ENCODE results near the gene EIF4G1. TPM values are rescaled to one million over a fixed set of nuclear protein-coding genes. Genes with fewer than 3 reads are reported as not detected.

The EIF4G1 gene
- total RNA-seq, 1 experiment from 2014 or later = 496 TPM

DNA sequence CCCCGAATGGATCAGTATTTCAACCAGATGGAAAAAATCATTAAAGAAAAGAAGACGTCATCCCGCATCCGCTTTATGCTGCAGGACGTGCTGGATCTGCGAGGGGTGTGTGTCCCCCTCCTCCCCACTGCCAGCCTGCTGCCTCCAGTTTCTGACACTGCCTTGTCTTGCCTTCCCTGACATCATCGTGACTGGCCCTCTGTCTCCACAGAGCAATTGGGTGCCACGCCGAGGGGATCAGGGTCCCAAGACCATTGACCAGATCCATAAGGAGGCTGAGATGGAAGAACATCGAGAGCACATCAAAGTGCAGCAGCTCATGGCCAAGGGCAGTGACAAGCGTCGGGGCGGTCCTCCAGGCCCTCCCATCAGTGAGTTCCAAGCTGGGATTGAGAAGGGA, 10.9 kb downstream of the EIF4G1 start (continued):
- TF ChIP-seq CEBPB (IDR thresholded peaks at IDR 0.05; ENCODE audit: low read depth) (no peak), TCF7L2 (IDR thresholded peaks at IDR 0.05; ENCODE audit: borderline replicate concordance, extremely low read depth, insufficient read depth, insufficient read length) (no peak), ZNF274 (IDR thresholded peaks at IDR 0.05; ENCODE audit: low read depth, low read length) (no peak), POLR2AphosphoS5 (IDR thresholded peaks at IDR 0.05; ENCODE audit: low read depth, low read length) (no peak), JUND (IDR thresholded peaks at IDR 0.05) (no peak)
- TF ChIP-seq, protein P1, sequence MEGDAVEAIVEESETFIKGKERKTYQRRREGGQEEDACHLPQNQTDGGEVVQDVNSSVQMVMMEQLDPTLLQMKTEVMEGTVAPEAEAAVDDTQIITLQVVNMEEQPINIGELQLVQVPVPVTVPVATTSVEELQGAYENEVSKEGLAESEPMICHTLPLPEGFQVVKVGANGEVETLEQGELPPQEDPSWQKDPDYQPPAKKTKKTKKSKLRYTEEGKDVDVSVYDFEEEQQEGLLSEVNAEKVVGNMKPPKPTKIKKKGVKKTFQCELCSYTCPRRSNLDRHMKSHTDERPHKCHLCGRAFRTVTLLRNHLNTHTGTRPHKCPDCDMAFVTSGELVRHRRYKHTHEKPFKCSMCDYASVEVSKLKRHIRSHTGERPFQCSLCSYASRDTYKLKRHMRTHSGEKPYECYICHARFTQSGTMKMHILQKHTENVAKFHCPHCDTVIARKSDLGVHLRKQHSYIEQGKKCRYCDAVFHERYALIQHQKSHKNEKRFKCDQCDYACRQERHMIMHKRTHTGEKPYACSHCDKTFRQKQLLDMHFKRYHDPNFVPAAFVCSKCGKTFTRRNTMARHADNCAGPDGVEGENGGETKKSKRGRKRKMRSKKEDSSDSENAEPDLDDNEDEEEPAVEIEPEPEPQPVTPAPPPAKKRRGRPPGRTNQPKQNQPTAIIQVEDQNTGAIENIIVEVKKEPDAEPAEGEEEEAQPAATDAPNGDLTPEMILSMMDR (IDR thresholded peaks at IDR 0.05 in 2 of 3, conservative IDR thresholded peaks at IDR 0.05 in 1 of 3; ENCODE audit: borderline replicate concordance in 1 of 3, insufficient read depth in 1 of 3, low read depth in 2 of 3, low read length in 2 of 3) = no peak
- TF ChIP-seq, protein P2, sequence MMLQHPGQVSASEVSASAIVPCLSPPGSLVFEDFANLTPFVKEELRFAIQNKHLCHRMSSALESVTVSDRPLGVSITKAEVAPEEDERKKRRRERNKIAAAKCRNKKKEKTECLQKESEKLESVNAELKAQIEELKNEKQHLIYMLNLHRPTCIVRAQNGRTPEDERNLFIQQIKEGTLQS (IDR thresholded peaks at IDR 0.05) = no peak

DNA sequence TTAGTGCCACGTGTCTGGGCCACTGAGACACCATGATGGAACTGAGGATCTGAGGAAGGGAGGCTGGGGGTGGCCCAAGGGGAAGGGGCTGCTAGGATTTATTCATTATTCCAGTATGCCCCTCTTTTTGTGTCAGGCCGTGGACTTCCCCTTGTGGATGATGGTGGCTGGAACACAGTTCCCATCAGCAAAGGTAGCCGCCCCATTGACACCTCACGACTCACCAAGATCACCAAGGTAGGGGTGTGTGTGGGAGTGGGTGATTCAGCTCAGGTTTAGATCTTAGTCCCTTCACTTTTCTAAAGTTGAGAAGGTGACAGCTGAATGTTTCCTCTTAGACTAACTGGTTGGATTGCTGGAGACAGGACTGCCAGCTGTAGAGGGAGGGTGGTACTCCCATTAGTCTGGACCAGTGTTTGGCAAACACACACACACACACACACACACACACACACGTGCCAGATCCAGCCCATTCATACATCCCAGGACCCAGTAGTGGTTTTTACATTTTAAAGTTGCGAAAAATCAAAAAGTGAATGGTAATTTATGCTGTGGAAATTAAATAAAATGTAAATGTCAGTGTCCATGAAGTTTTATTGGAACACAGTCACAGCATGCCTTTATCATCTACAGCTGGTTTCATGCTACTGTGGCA, 11.4 kb downstream of the EIF4G1 start:
- peaks cover 87 to 97% of the 10 kb centered on the region in 2 experiments for H3K36me3 ChIP-seq (ENCODE audit: control insufficient read depth in 1 of 2, insufficient read depth in 2 of 2, low read length in 2 of 2)
- no peaks in the 10 kb centered on the region for H3K9me3 ChIP-seq (ENCODE audit: control insufficient read depth in 1 of 2, insufficient read depth in 1 of 2, low read depth in 1 of 2, low read length in 2 of 2)
- H3K27me3 ChIP-seq (ENCODE audit: insufficient read depth, low read length) = no peaks in the 10 kb centered on the region
- H3K9ac ChIP-seq (ENCODE audit: low read length) = no peak overlapping the region
- no peak overlapping the region for H3K27ac ChIP-seq (ENCODE audit: low read depth, low read length)
- TF ChIP-seq ZNF274 (IDR thresholded peaks at IDR 0.05; ENCODE audit: low read depth, low read length) = no peak
- no peak for TF ChIP-seq SP1 (IDR thresholded peaks at IDR 0.05; ENCODE audit: low read depth)
- TF ChIP-seq, protein P1 (IDR thresholded peaks at IDR 0.05 in 2 of 3, conservative IDR thresholded peaks at IDR 0.05 in 1 of 3; ENCODE audit: borderline replicate concordance in 1 of 3, insufficient read depth in 1 of 3, low read depth in 2 of 3, low read length in 2 of 3) = no peak
- no peak for TF ChIP-seq JUND (IDR thresholded peaks at IDR 0.05)
- no peak for TF ChIP-seq ZFX (IDR thresholded peaks at IDR 0.05)
- no peak for TF ChIP-seq EZH2phosphoT487 (IDR thresholded peaks at IDR 0.05; ENCODE audit: borderline replicate concordance)
- no peak for TF ChIP-seq EZH2 (IDR thresholded peaks at IDR 0.05)
- TF ChIP-seq POLR2A (IDR thresholded peaks at IDR 0.05; ENCODE audit: borderline replicate concordance, extremely low read depth, insufficient read depth, insufficient read length) = no peak
- no peak for ATAC-seq
- no peaks in the 10 kb centered on the region for H3K9me2 ChIP-seq (ENCODE audit: insufficient read depth)
- peaks cover 0 to 7% of the 10 kb centered on the region in 2 experiments; a peak in 2 of 4 replicates for H3K4me1 ChIP-seq (ENCODE audit: control insufficient read depth in 1 of 2, insufficient read depth in 2 of 2, low read length in 2 of 2)
- no peak for DNase-seq (ENCODE audit: low read depth, low spot score)
- no TSS peak for BruUV-seq (replicated peaks)
- RAD21 ChIA-PET (ENCODE audit: low non-redundant PET in 1 of 2, low total read pairs in 2 of 2, uncharacterized antibody in 2 of 2, unreplicated experiment in 2 of 2) = interaction anchor here in 1 of 2 experiments (0.6 kb wide), 1 partner anchor 430 kb away, joined by 4 read pairs; no protein-coding TSS in a partner anchor
- POLR2A ChIA-PET = no interaction called here
- H3K79me2 ChIP-seq (ENCODE audit: insufficient read depth, low read length) = peaks cover 98% of the 10 kb centered on the region
- H3K4me2 ChIP-seq (ENCODE audit: low read length) = no peak overlapping the region
- no peak overlapping the region for H3K4me3 ChIP-seq (replicated peaks in 1 of 2; ENCODE audit: low read depth in 1 of 2, low read length in 2 of 2)
- CTCF ChIA-PET = no interaction called here
- no peak overlapping the region for H2AFZ ChIP-seq (ENCODE audit: low read depth, low read length, poor library complexity, severe bottlenecking)
- intact Hi-C loops (cut with micrococcal nuclease) = no loop called here
- peaks cover 15% of the 10 kb centered on the region; the same call in 1 of the 2 replicates for H4K20me1 ChIP-seq (ENCODE audit: insufficient read depth)

Measured in HCT116 (cell line).